GM23338 (cell line): ENCODE data around the gene DOK1. TPM values are rescaled to one million over a fixed set of nuclear protein-coding genes. Genes with fewer than 3 reads are reported as not detected.

Experiments
- ATAC-seq: fragments of 200-7000 bp; cut with Tn5 transposase; 3 replicates; pipeline ENCODE4 v1.9.1; 2020
- DNase-seq: peaks from one replicate; pipeline ENCODE4 v3.0.0-alpha.2; 2015; ENCODE audit warnings: low spot score
- H2AFZ ChIP-seq: fragments of 200-600 bp; sonication (generic); 2 replicates; pipeline ENCODE4 v1.8.0; 2016; ENCODE audit warnings: antibody characterized with exemption, mild to moderate bottlenecking, moderate library complexity
- H3F3A ChIP-seq: fragments of 200-600 bp; sonication (generic); replicated peaks from 2 replicates; pipeline ENCODE4 v1.8.0; 2017; ENCODE audit warnings: antibody characterized with exemption, mixed run types, low read depth
- H3K27ac ChIP-seq: fragments of 200-600 bp; sonication (generic); 2 replicates; pipeline ENCODE4 v1.6.1; 2016; ENCODE audit warnings: low read depth
- H3K27me3 ChIP-seq: fragments of 200-600 bp; sonication (generic); 2 replicates; pipeline ENCODE4 v1.8.0; 2016; ENCODE audit warnings: mild to moderate bottlenecking, mixed run types, moderate library complexity; ENCODE audit not compliant: insufficient read depth
- H3K36me3 ChIP-seq: fragments of 200-600 bp; sonication (generic); 2 replicates; pipeline ENCODE4 v1.8.0; 2016; ENCODE audit warnings: mild to moderate bottlenecking; ENCODE audit not compliant: insufficient read depth
- H3K4me1 ChIP-seq: fragments of 200-600 bp; sonication (generic); 2 replicates; pipeline ENCODE4 v1.8.0; 2016; ENCODE audit warnings: mild to moderate bottlenecking, moderate library complexity; ENCODE audit not compliant: insufficient read depth
- H3K4me2 ChIP-seq: fragments of 200-600 bp; sonication (generic); 2 replicates; pipeline ENCODE4 v1.7.1; 2017; ENCODE audit warnings: mixed run types
- H3K4me3 ChIP-seq: fragments of 200-600 bp; sonication (generic); 2 replicates; pipeline ENCODE4 v1.6.1; 2016; ENCODE audit warnings: mixed run types
- H3K79me2 ChIP-seq: fragments of 200-600 bp; sonication (generic); replicated peaks from 2 replicates; pipeline ENCODE4 v1.8.0; 2017; ENCODE audit warnings: mild to moderate bottlenecking; ENCODE audit not compliant: insufficient read depth
- H3K9me2 ChIP-seq: fragments of 200-600 bp; sonication (generic); 2 replicates; pipeline ENCODE4 v1.8.0; 2017; ENCODE audit not compliant: insufficient read depth
- H4K20me1 ChIP-seq: fragments of 200-600 bp; sonication (generic); replicated peaks from 2 replicates; pipeline ENCODE4 v1.8.0; 2017; ENCODE audit warnings: mild to moderate bottlenecking; ENCODE audit not compliant: insufficient read depth
- H3K27ac Mint-ChIP-seq: 2 replicates; pipeline ENCODE4 v1.8.0; 2020; ENCODE audit warnings: inconsistent platforms, mild to moderate bottlenecking, moderate library complexity, mixed read lengths
- H3K27me3 Mint-ChIP-seq: 3 replicates; pipeline ENCODE4 v1.8.0; 2022; ENCODE audit warnings: low read depth, mild to moderate bottlenecking, moderate library complexity, mixed read lengths, inconsistent platforms; ENCODE audit not compliant: insufficient read depth, poor library complexity
- H3K36me3 Mint-ChIP-seq: 3 replicates; pipeline ENCODE4 v1.8.0; 2021; ENCODE audit warnings: low read depth, mild to moderate bottlenecking, inconsistent platforms, moderate library complexity, mixed read lengths
- H3K4me1 Mint-ChIP-seq: 3 replicates; pipeline ENCODE4 v1.8.0; 2020; ENCODE audit warnings: mild to moderate bottlenecking, inconsistent platforms, mixed read lengths
- H3K4me3 Mint-ChIP-seq: 3 replicates; pipeline ENCODE4 v1.8.0; 2021; ENCODE audit warnings: moderate library complexity, mild to moderate bottlenecking, inconsistent platforms, mixed read lengths
- H3K9me3 Mint-ChIP-seq: 3 replicates; pipeline ENCODE4 v1.8.0; 2020; ENCODE audit warnings: moderate library complexity, mild to moderate bottlenecking, inconsistent platforms, mixed read lengths
- CREB1 ChIP-seq: fragments of 250-450 bp; sonication (Bioruptor Pico); IDR thresholded peaks from 2 replicates; pipeline ENCODE4 v1.5.0; 2020; ENCODE audit warnings: low read depth, mild to moderate bottlenecking, moderate library complexity
- ETS1 ChIP-seq: IDR thresholded peaks from 2 replicates; pipeline ENCODE4 v1.6.1; 2016; ENCODE audit warnings: antibody characterized with exemption
- EZH2 ChIP-seq: fragments of 200-600 bp; sonication (generic); IDR thresholded peaks from one replicate; pipeline ENCODE4 v1.8.0; 2017; ENCODE audit warnings: antibody characterized with exemption, mild to moderate bottlenecking, low read depth; ENCODE audit not compliant: unreplicated experiment
- EZH2phosphoT487 ChIP-seq: fragments of 200-600 bp; sonication (generic); IDR thresholded peaks from one replicate; pipeline ENCODE4 v1.8.1; 2018; ENCODE audit warnings: antibody characterized with exemption; ENCODE audit not compliant: unreplicated experiment
- JUNB ChIP-seq: IDR thresholded peaks from one replicate; pipeline ENCODE4 v1.6.1; 2016; ENCODE audit warnings: antibody characterized with exemption; ENCODE audit not compliant: unreplicated experiment
- NANOG ChIP-seq: IDR thresholded peaks from 2 replicates; pipeline ENCODE4 v1.6.1; 2016; ENCODE audit warnings: antibody characterized with exemption, borderline replicate concordance
- POLR2AphosphoS5 ChIP-seq: IDR thresholded peaks from 2 replicates; pipeline ENCODE4 v1.6.1; 2016; ENCODE audit warnings: antibody characterized with exemption, low read depth
- STAT1 ChIP-seq: IDR thresholded peaks from one replicate; pipeline ENCODE4 v1.6.1; 2016; ENCODE audit warnings: antibody characterized with exemption; ENCODE audit not compliant: unreplicated experiment
- ZNF114 ChIP-seq: fragments of 250-450 bp; sonication (Bioruptor Pico); IDR thresholded peaks from 2 replicates; pipeline ENCODE4 v1.5.0; 2020; ENCODE audit warnings: mild to moderate bottlenecking, moderate library complexity
- ZNF331 ChIP-seq: fragments of 250-450 bp; sonication (Bioruptor Pico); IDR thresholded peaks from 2 replicates; pipeline ENCODE4 v1.5.0; 2020; ENCODE audit warnings: low read depth, mild to moderate bottlenecking, moderate library complexity
- polyA plus RNA-seq: library from polyadenylated mRNA; unstranded; fragments of >200 nt; fragmentation: Nextera tagmentation; extraction: Ambion mirVana; gene quantifications from 2 replicates; pipeline ENCODE4 v1.2.1, GENCODE V29; 2016
- total RNA-seq: library from RNA; depleted of rRNA; stranded (reverse); fragments of >200 nt; shearing (Covaris generic); gene quantifications from 2 replicates; pipeline ENCODE4 v1.2.3, GENCODE V29; 2014
- TF ChIP-seq, protein P1 (sequence below), 2 experiments: fragments of 200-600 bp in 1 of 2; sonication (generic) in 1 of 2; conservative IDR thresholded peaks; 2 replicates each; pipeline versions ENCODE4 v1.5.1 to v1.6.1; 2016 to 2017; ENCODE audit warnings: antibody characterized with exemption in 2 of 2, low read depth in 2 of 2, mild to moderate bottlenecking in 2 of 2, moderate library complexity in 1 of 2
- TF ChIP-seq, protein P2 (sequence below): IDR thresholded peaks from one replicate; pipeline ENCODE4 v1.6.1; 2018; ENCODE audit warnings: antibody characterized with exemption; ENCODE audit not compliant: unreplicated experiment
- TF ChIP-seq, protein P3 (sequence below): fragments of 250-450 bp; sonication (Bioruptor Pico); IDR thresholded peaks from 2 replicates; pipeline ENCODE4 v1.5.0; 2020; ENCODE audit warnings: mild to moderate bottlenecking, moderate library complexity

The DOK1 gene
- total and polyA plus RNA-seq, 2 experiments from 2014 or later: 3.9 to 15.5 TPM

- Histone ChIP-seq H3K4me1 (no peaks in the 10 kb centered on the region), H3K27me3 (no peaks in the 10 kb centered on the region), H2AFZ (no peak overlapping the region), H3K4me2 (no peak overlapping the region), H3K27ac (no peak overlapping the region), H3K4me3 (no peak overlapping the region), H4K20me1 (no peaks in the 10 kb centered on the region), H3K36me3 (no peaks in the 10 kb centered on the region), H3K79me2 (no peaks in the 10 kb centered on the region), H3F3A (no peaks in the 10 kb centered on the region), H3K9me2 (no peaks in the 10 kb centered on the region)
- H3K36me3 Mint-ChIP-seq: no peaks in the 10 kb centered on the region
- ATAC-seq: no peak
- H3K9me3 Mint-ChIP-seq: no peaks in the 10 kb centered on the region
- no peaks in the 10 kb centered on the region for H3K27me3 Mint-ChIP-seq
- H3K4me1 Mint-ChIP-seq: peaks cover 7% of the 10 kb centered on the region
- no peak for DNase-seq
- TF ChIP-seq JUNB: no peak
- TF ChIP-seq CREB1 (CRISPR knock-in tag): no peak
- TF ChIP-seq, protein P1, sequence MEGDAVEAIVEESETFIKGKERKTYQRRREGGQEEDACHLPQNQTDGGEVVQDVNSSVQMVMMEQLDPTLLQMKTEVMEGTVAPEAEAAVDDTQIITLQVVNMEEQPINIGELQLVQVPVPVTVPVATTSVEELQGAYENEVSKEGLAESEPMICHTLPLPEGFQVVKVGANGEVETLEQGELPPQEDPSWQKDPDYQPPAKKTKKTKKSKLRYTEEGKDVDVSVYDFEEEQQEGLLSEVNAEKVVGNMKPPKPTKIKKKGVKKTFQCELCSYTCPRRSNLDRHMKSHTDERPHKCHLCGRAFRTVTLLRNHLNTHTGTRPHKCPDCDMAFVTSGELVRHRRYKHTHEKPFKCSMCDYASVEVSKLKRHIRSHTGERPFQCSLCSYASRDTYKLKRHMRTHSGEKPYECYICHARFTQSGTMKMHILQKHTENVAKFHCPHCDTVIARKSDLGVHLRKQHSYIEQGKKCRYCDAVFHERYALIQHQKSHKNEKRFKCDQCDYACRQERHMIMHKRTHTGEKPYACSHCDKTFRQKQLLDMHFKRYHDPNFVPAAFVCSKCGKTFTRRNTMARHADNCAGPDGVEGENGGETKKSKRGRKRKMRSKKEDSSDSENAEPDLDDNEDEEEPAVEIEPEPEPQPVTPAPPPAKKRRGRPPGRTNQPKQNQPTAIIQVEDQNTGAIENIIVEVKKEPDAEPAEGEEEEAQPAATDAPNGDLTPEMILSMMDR (conservative IDR thresholded peaks at IDR 0.05; ENCODE audit: low read depth in 2 of 2): no peak
- TF ChIP-seq, protein P2, sequence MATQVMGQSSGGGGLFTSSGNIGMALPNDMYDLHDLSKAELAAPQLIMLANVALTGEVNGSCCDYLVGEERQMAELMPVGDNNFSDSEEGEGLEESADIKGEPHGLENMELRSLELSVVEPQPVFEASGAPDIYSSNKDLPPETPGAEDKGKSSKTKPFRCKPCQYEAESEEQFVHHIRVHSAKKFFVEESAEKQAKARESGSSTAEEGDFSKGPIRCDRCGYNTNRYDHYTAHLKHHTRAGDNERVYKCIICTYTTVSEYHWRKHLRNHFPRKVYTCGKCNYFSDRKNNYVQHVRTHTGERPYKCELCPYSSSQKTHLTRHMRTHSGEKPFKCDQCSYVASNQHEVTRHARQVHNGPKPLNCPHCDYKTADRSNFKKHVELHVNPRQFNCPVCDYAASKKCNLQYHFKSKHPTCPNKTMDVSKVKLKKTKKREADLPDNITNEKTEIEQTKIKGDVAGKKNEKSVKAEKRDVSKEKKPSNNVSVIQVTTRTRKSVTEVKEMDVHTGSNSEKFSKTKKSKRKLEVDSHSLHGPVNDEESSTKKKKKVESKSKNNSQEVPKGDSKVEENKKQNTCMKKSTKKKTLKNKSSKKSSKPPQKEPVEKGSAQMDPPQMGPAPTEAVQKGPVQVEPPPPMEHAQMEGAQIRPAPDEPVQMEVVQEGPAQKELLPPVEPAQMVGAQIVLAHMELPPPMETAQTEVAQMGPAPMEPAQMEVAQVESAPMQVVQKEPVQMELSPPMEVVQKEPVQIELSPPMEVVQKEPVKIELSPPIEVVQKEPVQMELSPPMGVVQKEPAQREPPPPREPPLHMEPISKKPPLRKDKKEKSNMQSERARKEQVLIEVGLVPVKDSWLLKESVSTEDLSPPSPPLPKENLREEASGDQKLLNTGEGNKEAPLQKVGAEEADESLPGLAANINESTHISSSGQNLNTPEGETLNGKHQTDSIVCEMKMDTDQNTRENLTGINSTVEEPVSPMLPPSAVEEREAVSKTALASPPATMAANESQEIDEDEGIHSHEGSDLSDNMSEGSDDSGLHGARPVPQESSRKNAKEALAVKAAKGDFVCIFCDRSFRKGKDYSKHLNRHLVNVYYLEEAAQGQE: no peak
- TF ChIP-seq EZH2: no peak
- TF ChIP-seq, protein P3, sequence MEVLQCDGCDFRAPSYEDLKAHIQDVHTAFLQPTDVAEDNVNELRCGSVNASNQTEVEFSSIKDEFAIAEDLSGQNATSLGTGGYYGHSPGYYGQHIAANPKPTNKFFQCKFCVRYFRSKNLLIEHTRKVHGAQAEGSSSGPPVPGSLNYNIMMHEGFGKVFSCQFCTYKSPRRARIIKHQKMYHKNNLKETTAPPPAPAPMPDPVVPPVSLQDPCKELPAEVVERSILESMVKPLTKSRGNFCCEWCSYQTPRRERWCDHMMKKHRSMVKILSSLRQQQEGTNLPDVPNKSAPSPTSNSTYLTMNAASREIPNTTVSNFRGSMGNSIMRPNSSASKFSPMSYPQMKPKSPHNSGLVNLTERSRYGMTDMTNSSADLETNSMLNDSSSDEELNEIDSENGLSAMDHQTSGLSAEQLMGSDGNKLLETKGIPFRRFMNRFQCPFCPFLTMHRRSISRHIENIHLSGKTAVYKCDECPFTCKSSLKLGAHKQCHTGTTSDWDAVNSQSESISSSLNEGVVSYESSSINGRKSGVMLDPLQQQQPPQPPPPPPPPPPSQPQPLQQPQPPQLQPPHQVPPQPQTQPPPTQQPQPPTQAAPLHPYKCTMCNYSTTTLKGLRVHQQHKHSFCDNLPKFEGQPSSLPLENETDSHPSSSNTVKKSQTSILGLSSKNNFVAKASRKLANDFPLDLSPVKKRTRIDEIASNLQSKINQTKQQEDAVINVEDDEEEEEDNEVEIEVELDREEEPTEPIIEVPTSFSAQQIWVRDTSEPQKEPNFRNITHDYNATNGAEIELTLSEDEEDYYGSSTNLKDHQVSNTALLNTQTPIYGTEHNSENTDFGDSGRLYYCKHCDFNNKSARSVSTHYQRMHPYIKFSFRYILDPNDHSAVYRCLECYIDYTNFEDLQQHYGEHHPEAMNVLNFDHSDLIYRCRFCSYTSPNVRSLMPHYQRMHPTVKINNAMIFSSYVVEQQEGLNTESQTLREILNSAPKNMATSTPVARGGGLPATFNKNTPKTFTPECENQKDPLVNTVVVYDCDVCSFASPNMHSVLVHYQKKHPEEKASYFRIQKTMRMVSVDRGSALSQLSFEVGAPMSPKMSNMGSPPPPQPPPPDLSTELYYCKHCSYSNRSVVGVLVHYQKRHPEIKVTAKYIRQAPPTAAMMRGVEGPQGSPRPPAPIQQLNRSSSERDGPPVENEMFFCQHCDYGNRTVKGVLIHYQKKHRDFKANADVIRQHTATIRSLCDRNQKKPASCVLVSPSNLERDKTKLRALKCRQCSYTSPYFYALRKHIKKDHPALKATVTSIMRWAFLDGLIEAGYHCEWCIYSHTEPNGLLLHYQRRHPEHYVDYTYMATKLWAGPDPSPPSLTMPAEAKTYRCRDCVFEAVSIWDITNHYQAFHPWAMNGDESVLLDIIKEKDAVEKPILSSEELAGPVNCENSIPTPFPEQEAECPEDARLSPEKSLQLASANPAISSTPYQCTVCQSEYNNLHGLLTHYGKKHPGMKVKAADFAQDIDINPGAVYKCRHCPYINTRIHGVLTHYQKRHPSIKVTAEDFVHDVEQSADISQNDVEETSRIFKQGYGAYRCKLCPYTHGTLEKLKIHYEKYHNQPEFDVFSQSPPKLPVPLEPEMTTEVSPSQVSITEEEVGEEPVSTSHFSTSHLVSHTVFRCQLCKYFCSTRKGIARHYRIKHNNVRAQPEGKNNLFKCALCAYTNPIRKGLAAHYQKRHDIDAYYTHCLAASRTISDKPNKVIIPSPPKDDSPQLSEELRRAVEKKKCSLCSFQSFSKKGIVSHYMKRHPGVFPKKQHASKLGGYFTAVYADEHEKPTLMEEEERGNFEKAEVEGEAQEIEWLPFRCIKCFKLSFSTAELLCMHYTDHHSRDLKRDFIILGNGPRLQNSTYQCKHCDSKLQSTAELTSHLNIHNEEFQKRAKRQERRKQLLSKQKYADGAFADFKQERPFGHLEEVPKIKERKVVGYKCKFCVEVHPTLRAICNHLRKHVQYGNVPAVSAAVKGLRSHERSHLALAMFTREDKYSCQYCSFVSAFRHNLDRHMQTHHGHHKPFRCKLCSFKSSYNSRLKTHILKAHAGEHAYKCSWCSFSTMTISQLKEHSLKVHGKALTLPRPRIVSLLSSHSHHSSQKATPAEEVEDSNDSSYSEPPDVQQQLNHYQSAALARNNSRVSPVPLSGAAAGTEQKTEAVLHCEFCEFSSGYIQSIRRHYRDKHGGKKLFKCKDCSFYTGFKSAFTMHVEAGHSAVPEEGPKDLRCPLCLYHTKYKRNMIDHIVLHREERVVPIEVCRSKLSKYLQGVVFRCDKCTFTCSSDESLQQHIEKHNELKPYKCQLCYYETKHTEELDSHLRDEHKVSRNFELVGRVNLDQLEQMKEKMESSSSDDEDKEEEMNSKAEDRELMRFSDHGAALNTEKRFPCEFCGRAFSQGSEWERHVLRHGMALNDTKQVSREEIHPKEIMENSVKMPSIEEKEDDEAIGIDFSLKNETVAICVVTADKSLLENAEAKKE: no peak
- no peak for TF ChIP-seq ZNF331
- TF ChIP-seq NANOG: no peak
- no peak for TF ChIP-seq EZH2phosphoT487
- no peak for TF ChIP-seq ETS1
- no peak for TF ChIP-seq STAT1
- TF ChIP-seq ZNF114 (CRISPR knock-in tag): no peak
- no peak for TF ChIP-seq POLR2AphosphoS5
- no peak overlapping the region for H3K4me3 Mint-ChIP-seq
- no peak overlapping the region for H3K27ac Mint-ChIP-seq
Observed at GRCh38 chr2:74573747-74574562, 19.4 kb downstream of the DOK1 start.
